Lung microvascular endothelial cell (primary cell): ENCODE measurements around the gene SELP. TPM values are rescaled to one million over a fixed set of nuclear protein-coding genes. Genes with fewer than 3 reads are reported as not detected.

Source experiments
- DNase-seq, 2 donors: peaks; one replicate each; pipeline versions ENCODE4 v3.0.0 to v3.0.0-alpha.2; 2010; ENCODE audit warnings: low read depth in 2 of 2
- total RNA-seq: library from RNA; depleted of rRNA; stranded (reverse); fragments of >200 nt; gene quantifications from 2 replicates; pipeline ENCODE4 v1.2.1, GENCODE V29; 2014

SELP gene
- total RNA-seq, 1 donor from 2014 or later, result 1.2 TPM

GRCh38 chr1:169577981-169578738 is 51.8 kb downstream of the SELP start:
- no peak for DNase-seq

- no peak for DNase-seq
Measured at GRCh38 chr1:169576935-169577331, 53.0 kb downstream of the SELP start.

GRCh38 chr1:169576241-169576934 is 53.5 kb downstream of the SELP start:
- DNase-seq, result no peak

- DNase-seq, result peak in 1 of 2 donors; percentile 11
Measured at GRCh38 chr1:169574336-169574735, 55.6 kb downstream of the SELP start.

- peak in 1 of 2 donors; percentile 17 for DNase-seq
Measured at GRCh38 chr1:169572187-169572586, 57.7 kb downstream of the SELP start.

- DNase-seq, result no peak
Measured at GRCh38 chr1:169571450-169571849, 58.5 kb downstream of the SELP start.

GRCh38 chr1:169570172-169570574 is 59.8 kb downstream of the SELP start:
- DNase-seq, result no peak

- no peak for DNase-seq
Measured at GRCh38 chr1:169568497-169568896, 61.4 kb downstream of the SELP start.

GRCh38 chr1:169565335-169566271 is 64.3 kb downstream of the SELP start:
- DNase-seq, result peak in 1 of 2 donors; percentile 20

- no peak for DNase-seq
Measured at GRCh38 chr1:169563650-169564049, 66.3 kb downstream of the SELP start.

GRCh38 chr1:169563019-169563615 is 66.8 kb downstream of the SELP start:
- DNase-seq, result no peak

GRCh38 chr1:169561692-169562091 is 68.2 kb downstream of the SELP start:
- DNase-seq, result no peak

GRCh38 chr1:169557131-169557530 is 72.8 kb downstream of the SELP start:
- no peak for DNase-seq

GRCh38 chr1:169550294-169550693 is 79.6 kb downstream of the SELP start:
- DNase-seq, result peak; percentile 54 to 66

GRCh38 chr1:169548282-169548681 is 81.6 kb downstream of the SELP start:
- no peak for DNase-seq

- peak; percentile 80 to 83 for DNase-seq
Measured at GRCh38 chr1:169546087-169546995, 83.6 kb downstream of the SELP start.

GRCh38 chr1:169545472-169545871 is 84.5 kb downstream of the SELP start:
- no peak for DNase-seq

- peak in 1 of 2 donors; percentile 30 for DNase-seq
Measured at GRCh38 chr1:169538998-169539871, 90.7 kb downstream of the SELP start.
